Glutamatergic neuron (in vitro differentiated cells): ENCODE data around the gene IL16. TPM values are rescaled to one million over a fixed set of nuclear protein-coding genes. Genes with fewer than 3 reads are reported as not detected.

Source experiments
- DNase-seq: peaks from one replicate; pipeline ENCODE4 v3.0.0; 2022
- H3K27ac Mint-ChIP-seq: one replicate; pipeline ENCODE4 v1.8.0; 2020; ENCODE audit warnings: mild to moderate bottlenecking, mixed read lengths, inconsistent platforms; ENCODE audit not compliant: unreplicated experiment
- H3K27me3 Mint-ChIP-seq: one replicate; pipeline ENCODE4 v1.8.0; 2020; ENCODE audit warnings: mild to moderate bottlenecking, moderate library complexity, mixed read lengths, inconsistent platforms; ENCODE audit not compliant: unreplicated experiment
- H3K36me3 Mint-ChIP-seq: one replicate; pipeline ENCODE4 v1.8.0; 2020; ENCODE audit warnings: mild to moderate bottlenecking, mixed read lengths, inconsistent platforms; ENCODE audit not compliant: unreplicated experiment
- H3K4me1 Mint-ChIP-seq: one replicate; pipeline ENCODE4 v1.8.0; 2020; ENCODE audit warnings: mild to moderate bottlenecking, low read depth, mixed read lengths, inconsistent platforms; ENCODE audit not compliant: unreplicated experiment
- H3K4me3 Mint-ChIP-seq: one replicate; pipeline ENCODE4 v1.8.0; 2020; ENCODE audit warnings: mild to moderate bottlenecking, mixed read lengths, inconsistent platforms; ENCODE audit not compliant: unreplicated experiment
- H3K9me3 Mint-ChIP-seq: one replicate; pipeline ENCODE4 v1.8.0; 2020; ENCODE audit warnings: mild to moderate bottlenecking, moderate library complexity, mixed read lengths, inconsistent platforms; ENCODE audit not compliant: unreplicated experiment
- CTCF ChIP-seq: fragments of 200-600 bp; sonication (generic); IDR thresholded peaks from one replicate; pipeline ENCODE4 v1.5.0; 2021; ENCODE audit not compliant: partially characterized antibody, unreplicated experiment
- total RNA-seq: library from RNA; stranded (reverse); fragmentation: NEBNext Ultra II Directional; extraction: Animal tissue kit (Norgen Biotek cat#: 25700); gene quantifications from one replicate; pipeline ENCODE4 v1.2.1, GENCODE V29; 2021; ENCODE audit not compliant: unreplicated experiment

IL16 gene
- total RNA-seq, 1 donor from 2014 or later, result 0.27 TPM

- no peak for DNase-seq
- peaks cover 2% of the 10 kb centered on the region for H3K27me3 Mint-ChIP-seq
- H3K4me3 Mint-ChIP-seq, result no peak overlapping the region
- H3K27ac Mint-ChIP-seq, result no peak overlapping the region
- H3K9me3 Mint-ChIP-seq, result peaks cover 1% of the 10 kb centered on the region
- H3K36me3 Mint-ChIP-seq, result no peaks in the 10 kb centered on the region
- no peaks in the 10 kb centered on the region for H3K4me1 Mint-ChIP-seq
- no peak for TF ChIP-seq CTCF
Observed at GRCh38 chr15:81360491-81360890, 163.8 kb downstream of the IL16 start.

GRCh38 chr15:81361891-81362290, 165.2 kb downstream of the IL16 start:
- H3K36me3 Mint-ChIP-seq, result no peaks in the 10 kb centered on the region
- H3K4me1 Mint-ChIP-seq, result no peaks in the 10 kb centered on the region
- peaks cover 2% of the 10 kb centered on the region for H3K27me3 Mint-ChIP-seq
- no peak overlapping the region for H3K4me3 Mint-ChIP-seq
- no peak for DNase-seq
- H3K9me3 Mint-ChIP-seq, result peaks cover 1% of the 10 kb centered on the region
- no peak overlapping the region for H3K27ac Mint-ChIP-seq
- TF ChIP-seq CTCF, result no peak

GRCh38 chr15:81362790-81363189, 166.1 kb downstream of the IL16 start:
- Mint-ChIP-seq H3K9me3 (peaks cover 1% of the 10 kb centered on the region), H3K27ac (no peak overlapping the region), H3K27me3 (peaks cover 2% of the 10 kb centered on the region), H3K4me1 (no peaks in the 10 kb centered on the region), H3K36me3 (no peaks in the 10 kb centered on the region), H3K4me3 (no peak overlapping the region)
- TF ChIP-seq CTCF, result no peak
- no peak for DNase-seq

GRCh38 chr15:81363276-81363675, 166.6 kb downstream of the IL16 start:
- no peak for DNase-seq
- Mint-ChIP-seq H3K27ac (no peak overlapping the region), H3K4me1 (no peaks in the 10 kb centered on the region), H3K27me3 (peaks cover 2% of the 10 kb centered on the region), H3K4me3 (no peak overlapping the region), H3K36me3 (no peaks in the 10 kb centered on the region), H3K9me3 (peaks cover 1% of the 10 kb centered on the region)
- TF ChIP-seq CTCF, result no peak

Other genes starting within 250 kb of the IL16 start
- gene MESD, start 207.1 kb upstream of the IL16 start, total RNA-seq, result 21.9 TPM
- gene TLNRD1, start 196.0 kb upstream of the IL16 start, total RNA-seq, result 35.5 TPM
- 0.39 TPM for gene CFAP161, start 62.6 kb upstream of the IL16 start, total RNA-seq
- 3.1 TPM for gene STARD5, start 127.3 kb downstream of the IL16 start, total RNA-seq
- gene TMC3, start 177.3 kb downstream of the IL16 start, total RNA-seq, result not detected